A549 (cell line): Measurements from ENCODE around the gene DYNC2I2. TPM values are rescaled to one million over a fixed set of nuclear protein-coding genes. Genes with fewer than 3 reads are reported as not detected.

Experiments used
- ATAC-seq, 2 experiments: fragments of 200-7000 bp in 1 of 2; fragments of >200 bp in 1 of 2; cut with Nextera tagmentation in 1 of 2; cut with Tn5 transposase in 1 of 2; 3 replicates each; pipeline versions ENCODE4 v1.8.0 to v1.9.1; 2018 to 2020; ENCODE audit warnings: mild to moderate bottlenecking in 1 of 2, moderate library complexity in 1 of 2
- CTCF ChIA-PET: fragments of 300-600 bp; sonication (Branson Sonifier 250); formaldehyde crosslinking; extraction: SDS; loops from one replicate; lab custom pipeline; 2021; ENCODE audit warnings: antibody characterized with exemption, inconsistent platforms; lab: Yijun Ruan, JAX
- POLR2A ChIA-PET: fragments of 350-600 bp; formaldehyde crosslinking; extraction: SDS; loops from one replicate; lab custom pipeline; 2021; ENCODE audit warnings: antibody characterized with exemption, inconsistent platforms; lab: Yijun Ruan, JAX
- DNase-seq, 2 experiments: peaks; one replicate each; pipeline versions ENCODE4 v3.0.0 to v3.0.0-alpha.2; 2011 to 2016; ENCODE audit warnings: low read depth in 1 of 2, low spot score in 1 of 2
- FAIRE-seq: peaks from 2 replicates; lab custom pipeline; 2011; peaks lifted over from hg19 to GRCh38; lab: Jason Lieb, UNC
- H3K27ac ChIP-seq, 2 experiments: fragments of >200 bp; sonication (Bioruptor Twin); formaldehyde crosslinking; 3 replicates each; pipeline ENCODE4 v1.5.1; 2016 to 2017
- H3K4me1 ChIP-seq: fragments of >200 bp; sonication (Bioruptor Twin); formaldehyde crosslinking; 3 replicates; pipeline ENCODE4 v1.6.1; 2016
- H3K4me2 ChIP-seq: fragments of >200 bp; sonication (Bioruptor Twin); formaldehyde crosslinking; 3 replicates; pipeline ENCODE4 v1.6.1; 2016
- H3K4me3 ChIP-seq: fragments of >200 bp; sonication (Bioruptor Twin); formaldehyde crosslinking; 3 replicates; pipeline ENCODE4 v1.5.1; 2016
- H3K9me3 ChIP-seq: fragments of >200 bp; sonication (Bioruptor Twin); formaldehyde crosslinking; 3 replicates; pipeline ENCODE4 v1.6.1; 2016
- BHLHE40 ChIP-seq: IDR thresholded peaks from 2 replicates; pipeline ENCODE4 v1.6.1; 2012; ENCODE audit warnings: low read depth, low read length, inconsistent platforms
- CBX2 ChIP-seq: fragments of 200-600 bp; sonication (generic); IDR thresholded peaks from 2 replicates; pipeline ENCODE4 v1.6.1; 2016; ENCODE audit warnings: low read depth, mild to moderate bottlenecking, borderline replicate concordance
- CHD4 ChIP-seq: fragments of 200-600 bp; sonication (generic); IDR thresholded peaks from 2 replicates; pipeline ENCODE4 v1.6.1; 2016; ENCODE audit warnings: antibody characterized with exemption, mild to moderate bottlenecking, borderline replicate concordance
- EHMT2 ChIP-seq: fragments of 200-600 bp; sonication (generic); IDR thresholded peaks from 2 replicates; pipeline ENCODE4 v1.6.1; 2016; ENCODE audit warnings: antibody characterized with exemption, low read depth, mild to moderate bottlenecking, moderate library complexity
- ESRRA ChIP-seq: fragments of 150-350 bp; IDR thresholded peaks from 2 replicates; pipeline ENCODE4 v1.6.1; 2014; ENCODE audit warnings: mild to moderate bottlenecking, low read length, borderline replicate concordance
- GATA3 ChIP-seq: IDR thresholded peaks from 2 replicates; pipeline ENCODE4 v1.6.1; 2012; ENCODE audit warnings: borderline replicate concordance
- HEYL ChIP-seq: fragments of 250-450 bp; sonication (Bioruptor Pico); IDR thresholded peaks from 2 replicates; pipeline ENCODE4 v1.8.0; 2021; ENCODE audit warnings: mild to moderate bottlenecking, moderate library complexity
- HOXB5 ChIP-seq: fragments of 250-450 bp; sonication (Bioruptor Pico); IDR thresholded peaks from 2 replicates; pipeline ENCODE4 v1.5.0; 2020; ENCODE audit warnings: mild to moderate bottlenecking, moderate library complexity
- JUN ChIP-seq, 2 experiments: fragments of >200 bp; sonication (Bioruptor Twin); formaldehyde crosslinking; IDR thresholded peaks; 2 replicates in 1 of 2; 3 replicates in 1 of 2; pipeline ENCODE4 v1.6.1; 2016 to 2017
- KDM5A ChIP-seq: fragments of 200-600 bp; sonication (generic); IDR thresholded peaks from 2 replicates; pipeline ENCODE4 v1.6.1; 2016; ENCODE audit warnings: antibody characterized with exemption, mild to moderate bottlenecking
- NPAS2 ChIP-seq: fragments of 250-450 bp; sonication (Bioruptor Pico); IDR thresholded peaks from 2 replicates; pipeline ENCODE4 v1.8.0; 2022; ENCODE audit warnings: mild to moderate bottlenecking, moderate library complexity, borderline replicate concordance
- POLR2A ChIP-seq: IDR thresholded peaks from 2 replicates; pipeline ENCODE4 v1.6.1; 2012; ENCODE audit warnings: mild to moderate bottlenecking, low read length
- RAD21 ChIP-seq, 2 experiments: fragments of >200 bp in 1 of 2; sonication (Bioruptor Twin) in 1 of 2; formaldehyde crosslinking in 1 of 2; IDR thresholded peaks in 1 of 2; conservative IDR thresholded peaks in 1 of 2; 2 replicates in 1 of 2; 3 replicates in 1 of 2; pipeline ENCODE4 v1.6.1; 2012 to 2018; ENCODE audit warnings: inconsistent platforms in 1 of 2
- RCOR1 ChIP-seq: fragments of 150-350 bp; IDR thresholded peaks from 2 replicates; pipeline ENCODE4 v1.6.1; 2014; ENCODE audit warnings: antibody characterized with exemption, low read length, low read depth
- TFCP2L1 ChIP-seq: fragments of 250-450 bp; sonication (Bioruptor Pico); IDR thresholded peaks from 2 replicates; pipeline ENCODE4 v1.5.0; 2021; ENCODE audit warnings: mild to moderate bottlenecking
- TP53 ChIP-seq: fragments of 250-450 bp; sonication (Bioruptor Pico); IDR thresholded peaks from 2 replicates; pipeline ENCODE4 v1.5.0; 2021; ENCODE audit warnings: mild to moderate bottlenecking, moderate library complexity
- ZC3H11A ChIP-seq: fragments of 450-650 bp; IDR thresholded peaks from 2 replicates; pipeline ENCODE4 v1.6.1; 2014; ENCODE audit warnings: antibody characterized with exemption, mild to moderate bottlenecking
- ZFP36 ChIP-seq: fragments of 450-650 bp; IDR thresholded peaks from 2 replicates; pipeline ENCODE4 v1.6.1; 2014; ENCODE audit warnings: borderline replicate concordance; ENCODE audit not compliant: partially characterized antibody
- ZNF302 ChIP-seq: fragments of 250-450 bp; sonication (Bioruptor Pico); IDR thresholded peaks from 2 replicates; pipeline ENCODE4 v1.9.0; 2021; ENCODE audit warnings: inconsistent platforms, mild to moderate bottlenecking, moderate library complexity
- ZSCAN20 ChIP-seq: fragments of 250-450 bp; sonication (Bioruptor Pico); IDR thresholded peaks from 2 replicates; pipeline ENCODE4 v1.8.0; 2022; ENCODE audit warnings: mild to moderate bottlenecking, moderate library complexity
- WGBS: methylation state at CpG from one replicate; pipeline ENCODE4 v1.1.6; 2017; ENCODE audit errors: missing lambda C conversion rate; 5-methylcytosine and 5-hydroxymethylcytosine counted together
- polyA plus RNA-seq, 4 experiments: library from polyadenylated mRNA; depleted of rRNA in 3 of 4; stranded (reverse); fragments of >200 nt; fragmentation: RNase III in 1 of 4; extraction: RNeasy Plus Mini Kit Qiagen cat#74134 plus additional on column Dnase treatment in 1 of 4; gene quantifications; 2 replicates in 3 of 4; 3 replicates in 1 of 4; pipeline ENCODE4 v1.2.3, GENCODE V29; 2011 to 2017
- TF ChIP-seq, protein P1 (sequence below): fragments of >200 bp; sonication (Bioruptor Twin); formaldehyde crosslinking; IDR thresholded peaks from 3 replicates; pipeline ENCODE4 v1.5.1; 2016
- TF ChIP-seq, protein P2 (sequence below): fragments of >200 bp; sonication (Bioruptor Twin); formaldehyde crosslinking; IDR thresholded peaks from 3 replicates; pipeline ENCODE4 v1.6.1; 2016
- TF ChIP-seq, protein P3 (sequence below): IDR thresholded peaks from 2 replicates; pipeline ENCODE4 v1.6.1; 2012; ENCODE audit warnings: low read depth, borderline replicate concordance
- TF ChIP-seq, protein P4 (sequence below): IDR thresholded peaks from 2 replicates; pipeline ENCODE4 v1.6.1; 2012

DYNC2I2 gene
- polyA plus RNA-seq, 2 of the 4 experiments (the other 2 are of a cell fraction) = 57.3 to 117 TPM

DNA sequence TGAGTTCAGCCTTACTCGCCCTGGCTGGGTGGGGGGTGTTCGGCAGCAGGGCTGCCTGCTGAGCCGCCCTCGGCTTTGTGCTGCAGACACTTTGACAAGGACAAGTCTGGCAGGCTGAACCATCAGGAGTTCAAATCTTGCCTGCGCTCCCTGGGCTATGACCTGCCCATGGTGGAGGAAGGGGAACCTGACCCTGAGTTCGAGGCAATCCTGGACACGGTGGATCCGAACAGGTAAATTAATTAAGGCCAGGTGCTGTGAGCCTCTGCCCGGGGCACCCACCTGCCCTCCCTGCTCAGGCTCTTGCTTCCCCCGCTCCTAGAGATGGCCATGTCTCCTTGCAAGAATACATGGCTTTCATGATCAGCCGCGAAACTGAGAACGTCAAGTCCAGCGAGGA lies 24.2 kb downstream of the DYNC2I2 start (continued):
- TF ChIP-seq, protein P1, sequence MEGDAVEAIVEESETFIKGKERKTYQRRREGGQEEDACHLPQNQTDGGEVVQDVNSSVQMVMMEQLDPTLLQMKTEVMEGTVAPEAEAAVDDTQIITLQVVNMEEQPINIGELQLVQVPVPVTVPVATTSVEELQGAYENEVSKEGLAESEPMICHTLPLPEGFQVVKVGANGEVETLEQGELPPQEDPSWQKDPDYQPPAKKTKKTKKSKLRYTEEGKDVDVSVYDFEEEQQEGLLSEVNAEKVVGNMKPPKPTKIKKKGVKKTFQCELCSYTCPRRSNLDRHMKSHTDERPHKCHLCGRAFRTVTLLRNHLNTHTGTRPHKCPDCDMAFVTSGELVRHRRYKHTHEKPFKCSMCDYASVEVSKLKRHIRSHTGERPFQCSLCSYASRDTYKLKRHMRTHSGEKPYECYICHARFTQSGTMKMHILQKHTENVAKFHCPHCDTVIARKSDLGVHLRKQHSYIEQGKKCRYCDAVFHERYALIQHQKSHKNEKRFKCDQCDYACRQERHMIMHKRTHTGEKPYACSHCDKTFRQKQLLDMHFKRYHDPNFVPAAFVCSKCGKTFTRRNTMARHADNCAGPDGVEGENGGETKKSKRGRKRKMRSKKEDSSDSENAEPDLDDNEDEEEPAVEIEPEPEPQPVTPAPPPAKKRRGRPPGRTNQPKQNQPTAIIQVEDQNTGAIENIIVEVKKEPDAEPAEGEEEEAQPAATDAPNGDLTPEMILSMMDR = no peak
- TF ChIP-seq, protein P2, sequence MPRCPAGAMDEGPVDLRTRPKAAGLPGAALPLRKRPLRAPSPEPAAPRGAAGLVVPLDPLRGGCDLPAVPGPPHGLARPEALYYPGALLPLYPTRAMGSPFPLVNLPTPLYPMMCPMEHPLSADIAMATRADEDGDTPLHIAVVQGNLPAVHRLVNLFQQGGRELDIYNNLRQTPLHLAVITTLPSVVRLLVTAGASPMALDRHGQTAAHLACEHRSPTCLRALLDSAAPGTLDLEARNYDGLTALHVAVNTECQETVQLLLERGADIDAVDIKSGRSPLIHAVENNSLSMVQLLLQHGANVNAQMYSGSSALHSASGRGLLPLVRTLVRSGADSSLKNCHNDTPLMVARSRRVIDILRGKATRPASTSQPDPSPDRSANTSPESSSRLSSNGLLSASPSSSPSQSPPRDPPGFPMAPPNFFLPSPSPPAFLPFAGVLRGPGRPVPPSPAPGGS = no peak
- TF ChIP-seq, protein P3, sequence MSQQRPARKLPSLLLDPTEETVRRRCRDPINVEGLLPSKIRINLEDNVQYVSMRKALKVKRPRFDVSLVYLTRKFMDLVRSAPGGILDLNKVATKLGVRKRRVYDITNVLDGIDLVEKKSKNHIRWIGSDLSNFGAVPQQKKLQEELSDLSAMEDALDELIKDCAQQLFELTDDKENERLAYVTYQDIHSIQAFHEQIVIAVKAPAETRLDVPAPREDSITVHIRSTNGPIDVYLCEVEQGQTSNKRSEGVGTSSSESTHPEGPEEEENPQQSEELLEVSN = no peak
- TF ChIP-seq BHLHE40 = no peak
- TF ChIP-seq TP53 (CRISPR knock-in tag) = no peak
- no peak for TF ChIP-seq TFCP2L1 (CRISPR knock-in tag)

DNA sequence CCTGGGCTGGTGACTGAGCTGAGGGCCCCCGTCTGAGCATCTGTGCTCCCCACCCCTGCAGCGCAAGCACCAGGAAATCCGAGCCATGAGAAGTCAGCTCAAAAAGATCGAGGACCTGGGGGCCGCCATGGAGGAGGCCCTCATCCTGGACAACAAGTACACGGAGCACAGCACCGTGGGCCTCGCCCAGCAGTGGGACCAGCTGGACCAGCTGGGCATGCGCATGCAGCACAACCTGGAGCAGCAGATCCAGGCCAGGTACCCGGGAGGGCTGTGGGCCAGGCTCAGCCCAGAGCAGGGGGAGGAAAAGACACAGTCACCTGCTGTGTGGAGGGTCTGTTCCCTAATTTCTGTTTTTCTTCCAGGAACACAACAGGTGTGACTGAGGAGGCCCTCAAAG lies 24.6 kb downstream of the DYNC2I2 start:
- Histone ChIP-seq H3K4me2 (no peak overlapping the region), H3K4me1 (peaks cover 60% of the 10 kb centered on the region), H3K27ac (peak overlapping the region in 1 of 2 experiments; percentile 10; a peak in 2 of 6 replicates), H3K4me3 (no peak overlapping the region), H3K9me3 (no peaks in the 10 kb centered on the region)
- CTCF ChIA-PET = interaction anchor here (0.5 to 7.4 kb wide), 3 partner anchors 9 to 56 kb away, joined by 3 to 61 read pairs (median 4); no protein-coding TSS in a partner anchor
- DNase-seq (no peak), FAIRE-seq (no peak), ATAC-seq (no peak)
- POLR2A ChIA-PET = no interaction called here
- WGBS = 88% methylated on average over 10 of the region's 10 CpGs
- TF ChIP-seq CHD4 = no peak
- no peak for TF ChIP-seq ZNF302
- no peak for TF ChIP-seq ZSCAN20
- no peak for TF ChIP-seq KDM5A
- TF ChIP-seq ZFP36 = no peak
- TF ChIP-seq, protein P4, sequence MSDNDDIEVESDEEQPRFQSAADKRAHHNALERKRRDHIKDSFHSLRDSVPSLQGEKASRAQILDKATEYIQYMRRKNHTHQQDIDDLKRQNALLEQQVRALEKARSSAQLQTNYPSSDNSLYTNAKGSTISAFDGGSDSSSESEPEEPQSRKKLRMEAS = no peak
- no peak for TF ChIP-seq ZC3H11A
- TF ChIP-seq NPAS2 = no peak
- TF ChIP-seq TFCP2L1 (CRISPR knock-in tag) = no peak
- no peak for TF ChIP-seq POLR2A
- TF ChIP-seq CBX2 = no peak
- no peak for TF ChIP-seq JUN (IDR thresholded peaks at IDR 0.05)
- TF ChIP-seq ESRRA = no peak
- no peak for TF ChIP-seq HOXB5
- TF ChIP-seq GATA3 = no peak
- no peak for TF ChIP-seq HEYL (CRISPR knock-in tag)
- TF ChIP-seq EHMT2 = no peak

DNA sequence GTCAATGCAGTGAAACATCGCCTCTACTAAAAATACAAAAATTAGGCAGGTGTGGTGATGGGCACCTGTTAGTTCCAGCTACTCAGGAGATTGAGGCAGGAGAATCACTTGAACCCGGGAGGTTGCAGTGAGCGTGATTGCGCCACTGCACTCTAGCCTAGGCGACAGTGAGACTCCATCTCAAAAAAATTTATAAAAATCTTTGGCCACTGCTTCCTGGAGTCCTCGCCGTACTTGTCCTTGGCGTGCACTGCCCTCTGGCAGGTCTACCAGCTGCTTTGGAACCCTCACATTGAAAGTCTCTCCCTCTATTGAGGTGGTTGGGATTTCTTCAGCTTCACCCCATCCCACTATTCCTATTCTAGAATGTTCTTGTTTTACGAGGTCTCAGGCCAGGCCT lies 25.0 kb downstream of the DYNC2I2 start:
- H3K27ac ChIP-seq = peak overlapping the region in 1 of 2 experiments; percentile 10; a peak in 2 of 6 replicates
- CTCF ChIA-PET = interaction anchor here (0.5 to 0.9 kb wide), 2 partner anchors 9 to 56 kb away, joined by 3 to 4 read pairs; no protein-coding TSS in a partner anchor

More for the DNA sequence above, 25.0 kb downstream of the DYNC2I2 start:
- DNase-seq (no peak), ATAC-seq (no peak), FAIRE-seq (no peak)
- POLR2A ChIA-PET = no interaction called here
- H3K4me2 ChIP-seq = no peak overlapping the region
- peaks cover 56% of the 10 kb centered on the region for H3K4me1 ChIP-seq
- no peaks in the 10 kb centered on the region for H3K9me3 ChIP-seq
- TF ChIP-seq RAD21 (conservative IDR thresholded peaks at IDR 0.05 in 1 of 2, IDR thresholded peaks at IDR 0.05 in 1 of 2) = no peak
- no peak for TF ChIP-seq HEYL (CRISPR knock-in tag)
- no peak for TF ChIP-seq RCOR1
- no peak overlapping the region for H3K4me3 ChIP-seq
- 96% methylated on average over 9 of the region's 9 CpGs for WGBS
